Cardiac atrium fibroblast (primary cell): ENCODE results near the gene HHAT. TPM values are rescaled to one million over a fixed set of nuclear protein-coding genes. Genes with fewer than 3 reads are reported as not detected.

Experiments used
- total RNA-seq: library from RNA; depleted of rRNA; stranded (reverse); fragments of >200 nt; gene quantifications from 2 replicates; pipeline ENCODE4 v1.2.3, GENCODE V29; 2015

Gene HHAT
- 2.5 and 5.3 TPM in 2 replicates for total RNA-seq

DNA sequence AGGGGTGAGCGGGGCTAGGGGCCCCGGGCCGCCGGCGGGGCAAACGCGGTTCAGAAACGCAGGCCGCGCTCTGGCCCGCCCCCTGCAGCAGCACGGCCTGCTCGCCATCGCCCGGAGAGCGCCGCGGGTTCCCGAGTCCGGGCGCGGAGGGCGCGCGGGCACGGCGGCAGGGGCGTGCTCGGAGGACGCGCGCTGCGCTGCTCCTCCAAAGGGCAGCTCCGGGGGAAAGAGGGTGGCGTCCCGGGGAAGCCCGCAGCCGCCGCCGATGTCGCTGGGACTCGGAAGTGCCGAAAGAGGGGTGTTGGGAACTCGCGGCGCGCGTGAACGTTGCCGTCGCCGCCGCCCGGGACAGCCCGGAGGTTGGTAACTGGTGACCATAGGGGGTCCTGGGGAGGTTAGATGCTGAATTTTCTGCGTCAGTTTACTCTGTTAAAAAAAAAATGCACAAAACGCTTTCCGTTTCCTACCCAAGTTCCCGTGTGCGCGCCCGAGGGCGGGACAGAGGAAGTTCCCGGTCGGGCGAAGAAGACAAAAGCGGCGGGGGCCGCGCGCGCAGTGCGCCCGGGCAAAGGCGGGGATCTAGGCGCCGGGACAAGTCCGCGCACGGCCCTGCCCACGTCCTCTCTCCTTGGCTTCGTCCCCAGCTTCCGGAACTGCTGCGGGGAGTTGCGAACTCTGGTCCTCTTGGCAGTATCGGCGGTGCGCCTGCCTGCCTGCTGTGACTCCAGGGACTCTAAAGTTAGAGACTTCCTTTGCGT is at the start of gene HHAT:
Gene HHAT, plus strand, starts transcription at position 157 of the 758 bp plus-strand sequence. CDS start 20,074 bp downstream, outside the sequence.

Other genes starting within 250 kb of the HHAT start
- 0.18 TPM in 1 of 2 replicates, not detected in the other for gene SERTAD4, start 96.1 kb upstream of the HHAT start, total RNA-seq